Posterior cingulate gyrus (tissue), 11 donors: ENCODE results near the gene DOCK8.

Experiments
- DNase-seq, 10 donors: peaks; one replicate each; pipeline versions ENCODE4 v3.0.0 to v3.0.0-alpha.2; 2020 to 2021; ENCODE audit warnings: mixed read lengths in 3 of 10
- intact Hi-C: fragments of 100-400 bp; cut with DNase I; formaldehyde crosslinking; loops from one replicate; pipeline ENCODE4 v1.15.1; 2023

The DOCK8 gene

GRCh38 chr9:304106-304505, 89.4 kb downstream of the DOCK8 start:
- intact Hi-C loops = no loop called here
- DNase-seq = no peak

DNA sequence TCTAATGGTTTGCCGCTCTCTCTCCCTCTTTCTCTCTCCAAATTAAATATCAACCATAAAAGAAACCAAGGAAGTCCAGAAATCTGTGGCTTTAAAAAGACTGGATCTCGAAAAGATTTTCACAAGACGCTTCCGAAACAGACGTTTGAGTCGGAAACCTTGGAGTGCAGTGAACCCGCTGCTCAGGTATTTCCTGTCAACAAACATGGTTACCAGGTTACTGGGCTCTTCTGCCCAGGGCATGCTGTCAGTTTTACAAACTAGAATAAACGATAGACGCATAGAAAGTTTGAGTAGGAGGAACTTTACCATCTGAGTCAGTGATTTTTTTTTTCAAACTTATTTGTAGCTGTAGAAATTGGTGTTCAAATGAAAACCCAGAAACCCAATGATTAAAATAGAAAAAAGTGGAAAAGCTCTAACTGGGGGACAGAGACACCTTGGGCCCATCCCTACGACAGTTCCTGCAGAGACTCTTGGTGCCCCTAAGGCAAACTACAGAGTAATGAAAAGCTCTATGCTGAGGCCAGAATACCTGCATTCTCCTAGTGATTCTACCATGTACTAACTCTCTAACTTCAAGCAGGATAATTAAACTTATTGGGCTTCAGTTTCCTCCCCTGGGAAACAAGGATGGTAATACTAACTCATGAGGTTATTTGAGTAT, 90.0 kb downstream of the DOCK8 start:
- intact Hi-C loops = no loop called here
- DNase-seq = no peak

GRCh38 chr9:306907-307306, 92.2 kb downstream of the DOCK8 start:
- no peak for DNase-seq
- intact Hi-C loops = no loop called here

DNA sequence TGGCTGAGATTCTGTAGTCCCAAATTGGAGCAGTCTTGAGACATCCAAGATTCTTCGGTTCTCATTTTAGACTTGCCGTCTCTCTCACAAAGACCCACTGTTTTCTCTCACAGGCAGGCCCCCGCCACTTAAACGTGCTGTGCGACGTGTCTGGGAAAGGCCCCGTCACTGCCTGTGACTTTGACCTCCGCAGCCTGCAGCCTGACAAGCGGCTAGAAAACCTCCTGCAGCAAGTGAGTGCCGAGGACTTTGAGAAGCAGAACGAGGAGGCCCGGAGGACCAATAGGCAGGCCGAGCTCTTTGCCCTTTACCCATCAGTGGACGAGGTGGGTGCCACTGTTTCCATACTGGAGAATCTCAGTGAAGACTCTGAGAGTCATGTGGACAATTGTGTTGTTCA, 97.2 kb downstream of the DOCK8 start:
- DNase-seq = no peak
- intact Hi-C loops = no loop called here

DNA sequence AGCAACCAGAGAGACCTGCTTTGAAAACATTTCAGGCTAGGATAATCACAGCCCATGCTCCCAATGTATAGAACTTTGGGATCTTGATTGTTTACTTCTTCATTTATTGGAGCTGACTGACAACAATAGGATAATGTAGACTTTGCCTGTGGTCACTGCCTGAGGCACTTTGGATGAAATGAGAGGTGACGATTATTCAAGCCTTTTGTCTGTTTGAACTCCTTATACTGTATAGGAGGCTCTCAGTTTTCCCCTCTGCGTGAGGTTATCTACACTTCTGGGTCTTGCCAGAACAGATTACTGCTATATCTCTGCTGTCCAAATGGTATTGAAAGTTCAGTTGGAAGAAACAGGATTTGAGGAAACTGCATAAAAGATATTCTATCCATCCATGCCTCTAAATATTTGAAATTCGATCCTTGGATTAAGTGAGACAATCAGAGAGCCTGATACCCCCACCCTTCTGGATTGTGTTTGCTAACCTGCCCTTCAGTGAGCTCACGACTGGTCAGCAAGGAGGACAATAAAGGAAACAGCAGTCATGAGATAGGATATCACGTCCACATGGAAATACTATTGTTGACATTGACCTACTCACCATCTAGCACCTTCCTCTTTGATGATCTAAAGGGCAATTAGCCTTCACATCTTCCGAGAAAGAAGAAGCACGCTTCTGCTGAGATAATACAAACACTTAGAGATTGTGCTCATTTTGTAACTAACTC, 98.1 kb downstream of the DOCK8 start:
- no peak for DNase-seq
- intact Hi-C loops = no loop called here

DNA sequence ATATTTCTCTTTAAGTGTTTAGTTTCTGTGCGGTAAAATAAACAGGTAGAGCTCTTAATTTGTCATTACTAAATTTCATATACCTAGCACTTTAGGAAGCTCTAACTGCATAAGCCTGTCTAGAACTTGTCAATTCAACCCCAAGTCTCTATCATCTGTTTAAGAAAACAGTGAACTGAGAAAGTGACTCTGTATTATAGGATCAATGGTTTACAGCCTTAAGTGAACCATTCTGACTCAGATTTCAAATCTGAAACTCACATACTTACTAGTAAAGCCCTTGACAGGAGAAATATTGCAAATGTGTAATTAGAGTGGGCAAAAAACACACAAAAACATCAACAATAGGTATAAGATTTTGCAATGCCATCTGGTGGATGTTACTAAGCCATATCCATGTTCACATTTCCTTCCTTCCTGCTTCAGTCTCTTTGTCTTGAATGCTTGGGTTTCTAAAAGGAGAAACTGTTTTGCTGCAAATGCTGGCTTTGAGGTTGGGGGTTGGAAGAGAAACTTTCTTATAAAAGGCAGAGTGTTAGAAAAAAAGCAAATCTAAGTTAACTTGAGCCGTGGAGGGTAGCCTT, 101.8 kb downstream of the DOCK8 start:
- no peak for DNase-seq
- intact Hi-C loops = no loop called here

DNA sequence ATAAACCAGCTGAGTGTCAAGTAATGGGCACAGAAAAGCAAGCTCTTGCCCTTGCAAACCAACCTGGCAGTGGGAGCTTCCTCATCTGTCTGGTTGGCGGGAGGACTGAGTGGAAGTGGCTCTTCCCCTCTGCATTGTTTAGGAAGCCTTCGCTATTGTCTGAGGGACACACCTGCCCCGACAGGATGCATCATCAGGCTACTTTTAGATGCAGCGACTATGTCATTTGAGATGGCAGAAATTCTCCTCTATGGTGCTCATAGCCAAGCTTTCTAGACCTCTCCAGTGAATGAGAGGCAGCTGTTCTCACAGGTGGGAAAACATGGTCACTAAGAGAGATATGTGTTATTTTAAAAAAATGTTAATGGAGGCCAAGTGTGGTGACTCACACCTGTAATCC, 104.0 kb downstream of the DOCK8 start:
- DNase-seq = no peak
- intact Hi-C loops = no loop called here

DNA sequence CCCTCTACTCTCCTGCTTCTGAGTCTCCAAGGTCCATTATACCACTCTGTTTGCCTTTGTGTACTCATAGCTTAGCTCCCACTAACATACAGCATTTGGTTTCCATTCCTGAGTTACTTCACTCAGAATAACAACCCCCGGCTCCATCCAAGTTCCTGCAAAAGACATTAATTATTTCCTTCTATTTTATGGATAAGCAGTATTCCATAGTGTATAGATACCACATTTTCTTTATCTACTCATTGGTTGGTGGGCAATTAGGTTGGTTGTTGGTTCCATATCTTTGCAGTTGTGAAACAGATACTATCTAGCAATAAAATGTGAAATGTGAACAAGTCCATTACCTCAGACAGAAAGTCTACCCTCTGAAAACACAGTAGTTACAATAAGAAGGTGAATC, 110.3 kb downstream of the DOCK8 start:
- intact Hi-C loops = no loop called here
- DNase-seq = no peak

DNA sequence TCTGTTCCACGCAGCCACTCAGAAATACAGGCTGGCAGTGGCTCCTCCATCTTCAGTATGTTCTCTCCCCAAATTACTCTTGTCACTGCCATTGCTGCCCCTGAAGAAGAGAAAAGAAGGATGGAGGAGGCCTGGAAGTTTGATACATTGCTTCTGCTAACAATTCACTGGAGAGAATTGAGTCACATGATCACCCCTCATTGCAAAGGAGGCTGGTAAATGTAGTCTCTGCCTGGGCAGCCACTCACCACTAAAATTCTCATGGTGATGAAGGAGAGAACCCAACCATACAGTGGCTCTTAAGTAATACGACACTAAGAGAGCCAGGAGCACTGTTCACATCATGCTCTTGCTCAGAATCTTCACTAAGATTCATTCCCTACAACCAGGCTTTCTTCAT, 112.0 kb downstream of the DOCK8 start:
- no peak for DNase-seq
- intact Hi-C loops = no loop called here

GRCh38 chr9:328453-328852, 113.8 kb downstream of the DOCK8 start:
- intact Hi-C loops = no loop called here
- no peak for DNase-seq

- intact Hi-C loops = no loop called here
- no peak for DNase-seq
These were observed 116.5 kb downstream of the DOCK8 start for GRCh38 chr9:331197-331596.

GRCh38 chr9:335373-335772, 120.7 kb downstream of the DOCK8 start:
- intact Hi-C loops = no loop called here

DNA sequence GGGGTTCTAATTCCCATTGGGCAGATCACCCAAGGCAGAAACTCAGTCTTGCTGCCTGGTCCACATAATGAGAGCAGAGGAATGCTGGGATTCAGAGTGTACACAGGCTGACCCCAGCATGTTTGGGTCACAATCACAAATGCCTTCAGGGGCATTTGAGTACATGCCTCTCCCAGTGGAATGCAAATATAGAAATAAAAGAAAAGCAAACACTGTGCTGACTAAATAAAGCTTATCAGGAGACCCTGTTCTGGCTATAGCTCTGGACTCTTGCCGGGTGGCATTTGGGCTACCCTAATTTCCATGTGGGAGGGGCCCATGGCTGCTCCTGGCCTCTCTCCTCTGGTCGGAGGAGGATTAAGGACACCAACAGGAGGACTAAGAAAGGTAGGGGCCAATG, 121.4 kb downstream of the DOCK8 start:
- DNase-seq = no peak
- intact Hi-C loops = no loop called here

More at GRCh38 chr9:335373-335772, 120.7 kb downstream of the DOCK8 start:
- DNase-seq = no peak

GRCh38 chr9:338602-339001, 123.9 kb downstream of the DOCK8 start:
- no peak for DNase-seq
- intact Hi-C loops = no loop called here

- intact Hi-C loops = no loop called here
- no peak for DNase-seq
These were observed 127.2 kb downstream of the DOCK8 start for GRCh38 chr9:341634-342421.

DNA sequence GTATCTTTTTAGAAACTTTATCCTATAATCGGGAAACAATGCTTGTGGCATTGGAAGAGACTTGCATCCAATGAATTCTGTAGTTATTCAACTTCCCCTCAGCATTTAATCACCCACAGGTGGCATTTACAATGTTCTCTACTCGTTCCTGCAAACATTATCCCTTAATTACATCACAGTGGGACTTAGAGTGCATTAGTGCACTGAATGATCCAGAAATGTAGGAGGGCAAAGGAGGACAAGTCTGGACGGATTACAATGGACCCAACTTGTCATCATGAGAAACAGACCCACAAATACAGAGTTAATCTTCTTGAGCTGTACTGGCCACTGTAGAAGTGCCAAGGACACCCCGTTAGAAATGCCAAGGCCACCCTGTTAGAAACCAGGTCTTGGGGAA, 129.1 kb downstream of the DOCK8 start:
- DNase-seq = no peak
- intact Hi-C loops = no loop called here

DNA sequence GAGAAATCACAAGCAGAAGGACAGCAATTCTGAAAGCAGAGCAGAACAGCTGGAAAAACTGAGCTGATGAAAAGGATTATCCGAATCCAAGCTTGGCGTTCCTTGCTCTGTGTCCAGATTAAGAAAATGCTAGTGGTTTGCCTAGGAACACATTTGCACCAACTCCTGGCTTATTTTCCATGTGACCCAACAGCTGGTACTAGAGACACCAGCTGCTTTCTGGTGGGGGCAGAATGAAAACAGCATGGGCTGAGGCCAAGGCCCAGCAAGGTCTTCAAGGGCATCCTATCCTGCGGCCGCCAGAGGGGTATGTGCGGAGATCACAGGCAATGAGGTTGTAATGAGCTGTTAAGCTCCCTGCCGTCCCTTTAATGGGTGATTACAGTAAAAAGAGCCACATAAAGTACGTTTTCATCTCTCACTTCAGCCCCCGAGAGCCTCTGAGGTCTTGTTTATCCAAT, 131.5 kb downstream of the DOCK8 start:
- DNase-seq = no peak
- intact Hi-C loops = no loop called here

DNA sequence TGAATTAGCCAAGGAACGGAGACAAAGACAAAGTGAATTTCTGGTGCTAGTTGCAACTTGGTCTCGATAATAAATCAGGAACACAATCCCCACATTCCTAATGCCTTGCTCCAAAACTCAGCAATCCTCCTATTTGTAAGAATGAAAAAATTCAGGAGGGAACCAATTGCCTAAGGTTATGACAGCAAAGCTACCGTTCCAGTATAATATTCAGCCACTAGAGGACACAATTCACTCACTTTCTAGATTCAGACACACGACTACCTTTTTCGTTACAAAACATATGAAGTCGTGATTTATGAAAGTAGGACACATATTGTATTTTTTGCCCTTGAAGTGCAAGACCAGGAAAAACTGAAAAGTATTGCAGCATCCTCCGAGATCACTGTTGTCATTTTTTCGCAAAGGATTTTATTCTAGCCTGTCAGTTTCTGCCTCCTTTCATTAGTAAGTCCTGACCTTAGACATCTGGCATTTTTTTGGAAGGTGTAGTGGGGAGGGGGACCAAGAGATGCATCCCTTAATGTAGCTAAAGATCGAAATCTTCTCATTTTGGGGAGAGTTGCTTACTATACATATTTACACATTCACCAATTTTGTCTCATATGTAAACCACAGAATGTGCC, 133.1 kb downstream of the DOCK8 start:
- intact Hi-C loops = no loop called here
- DNase-seq = no peak

DNA sequence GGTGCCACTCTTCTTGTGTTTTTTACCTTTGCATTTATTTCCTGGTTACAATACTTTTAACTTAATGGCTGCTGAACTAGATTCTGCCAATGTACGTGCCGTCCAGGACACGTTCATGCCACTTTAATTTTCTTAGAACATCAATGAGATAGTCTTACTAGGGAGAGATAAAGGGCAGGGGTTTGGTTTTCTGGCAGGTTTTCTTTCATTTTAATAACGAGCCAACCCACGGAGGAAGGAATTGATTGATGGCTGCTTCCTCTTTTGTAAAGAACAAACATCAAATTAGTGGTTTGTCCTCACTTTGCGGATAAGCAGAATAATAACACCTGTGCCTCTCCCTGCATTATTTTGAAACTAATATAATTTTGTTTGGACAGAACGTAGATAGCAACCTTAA, 135.7 kb downstream of the DOCK8 start:
- intact Hi-C loops = loop anchor here (10.0 kb wide), 1 partner anchor 464 kb away; no protein-coding TSS in a partner anchor
- no peak for DNase-seq

- DNase-seq = no peak
These were observed 137.3 kb downstream of the DOCK8 start for GRCh38 chr9:351916-352315.

DNA sequence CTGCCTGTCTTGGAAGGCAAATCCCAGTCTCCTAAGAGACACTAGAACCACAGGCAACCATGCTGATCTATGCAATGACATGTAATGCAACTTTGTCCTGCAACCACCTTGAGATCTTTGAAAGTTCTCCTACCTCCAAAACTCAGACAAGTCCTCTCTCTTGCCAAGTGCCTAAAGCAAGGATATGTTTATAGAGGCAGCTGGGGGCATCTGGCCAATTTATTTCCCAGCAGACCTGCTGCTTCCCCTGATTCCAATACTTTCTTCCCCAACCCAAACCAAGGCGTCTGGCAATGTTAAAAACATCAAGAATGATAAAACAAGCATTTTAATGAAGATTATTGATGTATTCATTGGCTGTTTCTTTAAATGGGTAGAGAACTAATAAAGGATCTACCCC, 138.4 kb downstream of the DOCK8 start:
- intact Hi-C loops = loop anchor here (10.0 kb wide), 1 partner anchor 462 kb away; no protein-coding TSS in a partner anchor
- DNase-seq = no peak

More at GRCh38 chr9:351916-352315, 137.3 kb downstream of the DOCK8 start:
- intact Hi-C loops = loop anchor here (10.0 kb wide), 1 partner anchor 463 kb away; no protein-coding TSS in a partner anchor
